ENCODE results near the gene PDSS2. TPM values are rescaled to one million over a fixed set of nuclear protein-coding genes. Genes with fewer than 3 reads are reported as not detected.

PDSS2 gene
- total and polyA plus RNA-seq, 4 donors = 10.5 to 20.9 (median 16.0) TPM

GRCh38 chr6:107244742-107245480 lies 214.5 kb downstream of the PDSS2 start (continued):
- no peak for TF ChIP-seq RXRA (IDR thresholded peaks at IDR 0.05)
- no peak for TF ChIP-seq SP1 (IDR thresholded peaks at IDR 0.05)
- TF ChIP-seq MAX (IDR thresholded peaks at IDR 0.05) = no peak

- no peaks in the 10 kb centered on the region for H3K27me3 ChIP-seq (ENCODE audit: control insufficient read depth in 4 of 4, insufficient read depth in 4 of 4, low read length in 3 of 4)
- no peaks in the 10 kb centered on the region for H3K9me3 ChIP-seq (ENCODE audit: control insufficient read depth in 4 of 4, low read length in 3 of 4)
- TF ChIP-seq RXRA (IDR thresholded peaks at IDR 0.05) (no peak), REST (IDR thresholded peaks at IDR 0.05) (no peak), CTCF (IDR thresholded peaks at IDR 0.05; ENCODE audit: low read depth, low read length, missing input control) (no peak), NR2F2 (IDR thresholded peaks at IDR 0.05) (no peak), EGR1 (IDR thresholded peaks at IDR 0.05; ENCODE audit: low read depth in 2 of 2) (no peak), FOXA2 (IDR thresholded peaks at IDR 0.05) (no peak), FOXA1 (IDR thresholded peaks at IDR 0.05) (no peak), JUND (IDR thresholded peaks at IDR 0.05) (no peak), ATF3 (IDR thresholded peaks at IDR 0.05) (no peak), MAX (IDR thresholded peaks at IDR 0.05) (no peak)
- H3K36me3 ChIP-seq (ENCODE audit: control insufficient read depth in 4 of 4, insufficient read depth in 3 of 4, low read depth in 1 of 4, low read length in 3 of 4) = no peaks in the 10 kb centered on the region
- H3K9ac ChIP-seq (ENCODE audit: low read depth in 1 of 2, low read length in 2 of 2) = no peak overlapping the region
- peaks cover 0 to 4% (median 0%) of the 10 kb centered on the region in 4 donors for H3K4me1 ChIP-seq (ENCODE audit: control insufficient read depth in 4 of 4, insufficient read depth in 4 of 4, low read length in 3 of 4)
- DNase-seq (ENCODE audit: low spot score) = no peak
- no peak overlapping the region for H3K4me3 ChIP-seq (ENCODE audit: low read depth in 1 of 3, low read length in 3 of 3)
- no peak overlapping the region for H3K27ac ChIP-seq (ENCODE audit: low read depth in 1 of 2, low read length in 2 of 2)
- WGBS = 86% methylated on average over 4 of the region's 4 CpGs
These were observed 215.2 kb downstream of the PDSS2 start for GRCh38 chr6:107244082-107244741.

GRCh38 chr6:107243471-107243870 lies 215.9 kb downstream of the PDSS2 start:
- H3K9me3 ChIP-seq (ENCODE audit: control insufficient read depth in 4 of 4, low read length in 3 of 4) = no peaks in the 10 kb centered on the region
- no peaks in the 10 kb centered on the region for H3K27me3 ChIP-seq (ENCODE audit: control insufficient read depth in 4 of 4, insufficient read depth in 4 of 4, low read length in 3 of 4)
- no peak for TF ChIP-seq ATF3 (IDR thresholded peaks at IDR 0.05)
- no peak for DNase-seq (ENCODE audit: low spot score)
- WGBS = 98% methylated on average over 2 of the region's 2 CpGs
- H3K27ac ChIP-seq (ENCODE audit: low read depth in 1 of 2, low read length in 2 of 2) = no peak overlapping the region
- H3K9ac ChIP-seq (ENCODE audit: low read depth in 1 of 2, low read length in 2 of 2) = no peak overlapping the region
- H3K4me1 ChIP-seq (ENCODE audit: control insufficient read depth in 4 of 4, insufficient read depth in 4 of 4, low read length in 3 of 4) = peaks cover 0 to 4% (median 0%) of the 10 kb centered on the region in 4 donors
- H3K4me3 ChIP-seq (ENCODE audit: low read depth in 1 of 3, low read length in 3 of 3) = no peak overlapping the region
- H3K36me3 ChIP-seq (ENCODE audit: control insufficient read depth in 4 of 4, insufficient read depth in 3 of 4, low read depth in 1 of 4, low read length in 3 of 4) = no peaks in the 10 kb centered on the region
